Activated CD4-positive, alpha-beta memory T cell treated with anti-CD3 and anti-CD28 coated beads, Interleukin-2, amount 10 ng/mL, durations not matched to agents 7 days and 5 days (primary cell): ENCODE measurements around the gene MED31. TPM values are rescaled to one million over a fixed set of nuclear protein-coding genes. Genes with fewer than 3 reads are reported as not detected.
A peak's percentile ranks its signal among the peaks of the same experiment; 100 is the strongest.
"Not testable (repeated sequence)": the region's sequence is repeated elsewhere in the genome, so short reads cannot be mapped to it uniquely, and the experiment has no call there.

Source experiments
- CTCF ChIA-PET: fragments of 350-600 bp; sonication (Branson Sonifier 250); formaldehyde crosslinking; loops from one replicate; lab custom pipeline; 2021; ENCODE audit warnings: antibody characterized with exemption, inconsistent platforms; lab: Charles Lee
- POLR2A ChIA-PET: fragments of 350-600 bp; sonication (Branson Sonifier 250); formaldehyde crosslinking; loops from one replicate; lab custom pipeline; 2021; ENCODE audit warnings: antibody characterized with exemption; lab: Charles Lee
- DNase-seq: peaks from one replicate; pipeline ENCODE4 v3.0.0-alpha.2; 2020
- H3K27ac Mint-ChIP-seq: one replicate; pipeline ENCODE4 v1.8.0; 2021; ENCODE audit warnings: mild to moderate bottlenecking, mixed read lengths
- H3K27me3 Mint-ChIP-seq: one replicate; pipeline ENCODE4 v1.8.0; 2021; ENCODE audit warnings: mixed read lengths
- H3K36me3 Mint-ChIP-seq: one replicate; pipeline ENCODE4 v1.8.0; 2021; ENCODE audit warnings: low read depth, mixed read lengths
- H3K4me1 Mint-ChIP-seq: one replicate; pipeline ENCODE4 v1.8.0; 2021; ENCODE audit warnings: mixed read lengths
- H3K4me3 Mint-ChIP-seq: one replicate; pipeline ENCODE4 v1.8.0; 2021; ENCODE audit warnings: mild to moderate bottlenecking, mixed read lengths
- H3K9me3 Mint-ChIP-seq: one replicate; pipeline ENCODE4 v1.8.0; 2021; ENCODE audit warnings: mixed read lengths
- total RNA-seq, 2 experiments: library from RNA; stranded (reverse); gene quantifications; one replicate each; pipeline ENCODE4 v1.2.3, GENCODE V29; 2021

MED31 gene
- total RNA-seq, 2 experiments from 2014 or later, result 26.0 to 26.3 TPM

DNA sequence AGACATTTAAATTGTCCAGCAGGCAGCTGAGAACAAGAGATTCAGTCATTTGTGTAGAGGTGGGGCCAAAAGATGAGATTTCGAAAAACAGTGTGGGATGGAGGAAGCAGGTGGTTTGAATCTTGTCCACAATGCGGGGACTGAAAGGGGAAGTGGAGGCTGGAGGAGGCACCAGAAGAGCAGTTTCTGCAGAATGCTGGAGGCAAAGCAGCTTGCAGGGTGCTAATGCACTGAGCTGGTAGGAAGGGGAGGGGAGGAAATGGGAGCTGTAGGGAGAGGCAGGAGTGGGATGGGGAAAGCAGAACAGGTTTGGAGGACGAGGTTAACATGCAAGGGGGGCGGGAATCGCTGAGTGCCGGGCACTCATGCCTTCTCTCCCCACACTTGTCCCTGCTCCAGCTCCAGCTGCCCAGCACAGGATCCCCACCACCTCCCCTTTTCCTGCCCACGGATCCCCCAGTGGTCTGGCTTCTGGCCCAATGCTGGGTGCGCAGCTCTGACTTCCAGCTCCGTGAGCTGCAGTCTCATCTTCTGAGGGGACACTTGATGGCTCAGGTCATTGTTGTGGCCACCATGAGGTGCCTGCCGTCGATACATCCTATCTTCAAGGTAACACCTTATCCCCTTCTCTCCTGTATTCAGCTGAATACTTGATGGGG is 9.5 kb upstream of the MED31 start:
- ChIA-PET CTCF (interaction anchor here (1.1 to 1.3 kb wide), 2 partner anchors 10 to 250 kb away, joined by 3 to 4 read pairs; partner anchors contain the start of genes C17orf100 and MED31), POLR2A (interaction anchor here (1.9 to 2.6 kb wide), 2 partner anchors 10 to 20 kb away, joined by 5 to 9 read pairs; partner anchors contain the start of genes C17orf100, MED31 and TXNDC17)
- H3K27ac Mint-ChIP-seq, result no peak overlapping the region

GRCh38 chr17:6660101-6660500 is 8.7 kb upstream of the MED31 start:
- no peaks in the 10 kb centered on the region for H3K27me3 Mint-ChIP-seq
- ChIA-PET POLR2A (interaction anchor here (1.9 to 2.6 kb wide), 2 partner anchors 9 to 19 kb away, joined by 5 to 9 read pairs; partner anchors contain the start of genes C17orf100, MED31 and TXNDC17), CTCF (interaction anchor here (1.3 kb wide), 1 partner anchor 251 kb away, joined by 4 read pairs; no protein-coding TSS in a partner anchor)
- peaks cover 44% of the 10 kb centered on the region for H3K4me1 Mint-ChIP-seq
- peaks cover 6% of the 10 kb centered on the region for H3K36me3 Mint-ChIP-seq
- H3K9me3 Mint-ChIP-seq, result no peaks in the 10 kb centered on the region
- no peak for DNase-seq
- no peak overlapping the region for H3K4me3 Mint-ChIP-seq
- H3K27ac Mint-ChIP-seq, result no peak overlapping the region

More for the DNA sequence above, 9.5 kb upstream of the MED31 start:
- Mint-ChIP-seq H3K27me3 (no peaks in the 10 kb centered on the region), H3K4me1 (peaks cover 39% of the 10 kb centered on the region), H3K36me3 (peaks cover 6% of the 10 kb centered on the region), H3K4me3 (peak overlapping the region; percentile 3), H3K9me3 (no peaks in the 10 kb centered on the region)
- peak; percentile 34 for DNase-seq

DNA sequence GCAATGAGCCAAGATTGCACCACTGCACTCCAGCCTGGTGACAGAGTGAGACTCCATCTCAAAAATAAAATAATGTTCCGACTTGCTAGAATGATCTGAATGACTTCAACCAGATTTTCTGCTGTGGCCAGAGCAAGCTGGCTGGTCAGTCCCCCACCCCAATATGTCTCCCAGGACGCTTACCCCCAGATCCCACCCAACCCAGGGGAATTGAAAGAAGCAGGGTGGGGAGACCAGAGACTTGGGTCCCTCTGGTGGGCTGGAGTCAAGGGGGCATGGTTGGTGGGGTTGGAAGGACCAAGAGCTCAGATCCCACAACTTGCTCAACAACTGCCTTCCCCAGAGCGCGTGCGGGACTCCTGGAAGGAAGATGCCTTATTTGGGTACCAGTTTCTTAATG is 7.0 kb upstream of the MED31 start:
- H3K9me3 Mint-ChIP-seq, CTCF ChIA-PET, H3K27ac Mint-ChIP-seq, DNase-seq, H3K27me3 Mint-ChIP-seq: not testable (repeated sequence)
- POLR2A ChIA-PET, result interaction anchor here (2.8 kb wide), 1 partner anchor 18 kb away, joined by 15 read pairs; the partner anchor contains the start of genes KIAA0753 and TXNDC17
- Mint-ChIP-seq H3K4me3 (peak overlapping the region; percentile 83), H3K4me1 (peaks cover 53% of the 10 kb centered on the region), H3K36me3 (peaks cover 10% of the 10 kb centered on the region)

DNA sequence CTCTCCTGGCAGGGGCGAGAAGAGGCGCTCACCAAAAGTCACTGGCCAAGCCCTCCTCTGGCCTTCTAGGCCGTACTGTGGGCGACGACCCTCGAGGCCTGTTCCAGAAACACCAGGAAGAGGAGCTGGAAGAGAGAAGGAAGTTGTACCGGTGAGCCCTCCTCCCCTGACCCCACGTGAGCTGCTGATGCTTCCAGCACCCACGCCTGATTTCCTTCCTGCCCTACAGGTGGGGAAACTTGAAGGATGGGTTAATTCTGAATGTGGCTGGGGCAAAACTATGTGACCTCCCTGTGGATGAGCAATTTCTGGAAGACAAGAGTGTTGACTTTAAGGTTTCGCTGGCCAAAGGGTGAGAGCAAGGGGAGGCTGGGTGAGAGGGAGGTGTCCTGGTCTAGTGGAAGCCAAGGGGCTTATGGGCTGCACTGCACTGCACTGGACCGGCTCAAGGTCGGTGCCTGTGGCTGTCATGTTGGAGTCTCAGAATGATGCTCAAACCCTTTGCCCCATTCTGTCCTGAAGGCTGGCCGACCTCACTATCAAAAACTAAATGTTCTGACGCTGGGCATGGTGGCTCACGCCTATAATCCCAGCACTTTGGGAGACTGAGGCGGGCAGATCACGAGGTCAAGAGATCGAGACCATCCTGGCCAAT is 6.4 kb upstream of the MED31 start:
- peaks cover 60% of the 10 kb centered on the region for H3K4me1 Mint-ChIP-seq
- ChIA-PET CTCF (interaction anchor here (0.7 to 1.4 kb wide), 3 partner anchors 11 to 347 kb away, joined by 3 read pairs; no protein-coding TSS in a partner anchor), POLR2A (interaction anchor here (2.8 kb wide), 1 partner anchor 17 kb away, joined by 15 read pairs; the partner anchor contains the start of genes KIAA0753 and TXNDC17)
- no peaks in the 10 kb centered on the region for H3K9me3 Mint-ChIP-seq
- H3K27me3 Mint-ChIP-seq, result no peaks in the 10 kb centered on the region
- H3K4me3 Mint-ChIP-seq, result peak overlapping the region; percentile 83
- H3K27ac Mint-ChIP-seq, result peak overlapping the region; percentile 65
- peaks cover 13% of the 10 kb centered on the region for H3K36me3 Mint-ChIP-seq
- no peak for DNase-seq

DNA sequence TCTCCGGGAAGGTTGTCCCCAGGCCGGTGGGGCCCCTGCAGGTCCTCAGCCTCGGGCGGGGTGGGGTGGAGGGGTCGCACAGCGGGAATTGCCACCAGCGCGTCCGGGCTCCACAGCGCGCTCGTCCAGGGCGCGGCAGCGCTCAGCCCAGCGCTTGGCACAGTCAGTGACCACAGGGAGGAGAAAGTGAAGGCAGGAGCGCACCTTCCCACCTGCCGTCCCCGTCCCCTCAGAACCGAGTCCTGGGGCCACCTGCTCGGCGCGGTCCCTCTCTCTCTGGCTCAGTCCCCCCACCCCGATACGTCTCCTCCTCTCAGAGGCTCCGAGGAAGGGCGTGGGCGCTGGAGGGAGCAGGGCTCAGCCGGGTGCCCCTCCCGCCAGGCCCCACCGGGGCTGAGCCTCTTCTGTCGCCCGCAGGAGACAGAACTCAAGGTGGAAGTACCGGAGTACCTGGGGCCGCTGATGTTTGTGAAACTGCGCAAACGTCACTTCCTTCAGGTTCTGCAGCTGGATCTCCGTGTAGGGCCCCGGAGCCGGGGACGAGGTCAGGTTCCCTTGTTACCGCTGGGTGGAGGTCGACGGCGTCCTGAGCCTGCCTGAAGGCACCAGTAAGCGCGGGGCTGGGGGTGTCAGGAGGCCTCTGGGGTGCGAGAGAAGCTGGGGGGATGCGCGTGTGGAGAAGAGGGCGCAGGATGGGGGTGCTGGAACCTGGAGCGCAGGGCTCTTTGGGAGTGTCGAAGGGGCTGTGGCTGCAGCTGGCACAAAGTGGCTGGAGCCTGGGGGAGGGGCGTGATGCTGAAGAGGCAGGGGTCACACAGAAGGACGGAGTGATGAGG is 5.6 kb upstream of the MED31 start:
- not testable (repeated sequence) for H3K27me3 Mint-ChIP-seq, H3K9me3 Mint-ChIP-seq
- Mint-ChIP-seq H3K4me1 (peaks cover 62% of the 10 kb centered on the region), H3K36me3 (peaks cover 13% of the 10 kb centered on the region), H3K4me3 (peak overlapping the region; percentile 83), H3K27ac (peak overlapping the region; percentile 65)
- POLR2A ChIA-PET, result interaction anchor here (2.8 kb wide), 1 partner anchor 16 kb away, joined by 15 read pairs; the partner anchor contains the start of genes KIAA0753 and TXNDC17
- DNase-seq, result peak; percentile 63
- CTCF ChIA-PET, result interaction anchor here (0.7 to 1.4 kb wide), 3 partner anchors 12 to 347 kb away, joined by 3 read pairs; no protein-coding TSS in a partner anchor

DNA sequence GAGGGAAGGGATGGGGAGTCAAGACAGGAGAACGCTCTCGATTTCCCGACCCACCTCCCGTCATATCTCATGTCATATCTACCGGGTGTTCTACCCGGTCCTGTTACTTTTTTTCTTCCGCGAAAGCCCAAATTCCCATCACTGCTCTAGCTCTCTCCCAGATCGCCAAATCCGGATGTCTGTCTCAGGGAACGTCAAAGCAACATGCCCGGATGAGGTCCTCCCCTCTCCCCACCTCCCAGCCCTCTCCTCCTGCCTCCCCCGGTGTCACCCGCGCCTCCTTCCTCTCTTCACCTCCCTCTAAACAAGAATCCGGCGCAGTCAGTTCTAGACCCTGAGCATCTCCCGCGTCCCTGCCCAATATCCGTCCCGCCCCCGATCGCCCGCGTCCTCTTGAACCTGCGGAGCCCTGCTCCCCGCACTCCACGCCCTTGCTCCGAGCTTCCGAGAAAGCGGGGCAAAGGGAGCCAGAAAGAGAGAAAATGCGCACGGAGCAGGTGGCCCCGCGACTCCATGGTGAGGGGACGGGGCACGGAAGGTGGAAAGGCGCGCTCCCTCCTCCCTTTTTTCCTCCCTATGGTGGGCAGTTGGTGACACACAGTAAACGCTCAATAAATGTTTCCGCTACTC is 4.4 kb upstream of the MED31 start:
- H3K27ac Mint-ChIP-seq, H3K9me3 Mint-ChIP-seq, H3K27me3 Mint-ChIP-seq, CTCF ChIA-PET, DNase-seq: not testable (repeated sequence)
- Mint-ChIP-seq H3K4me3 (peak overlapping the region; percentile 66), H3K36me3 (peaks cover 13% of the 10 kb centered on the region), H3K4me1 (peaks cover 55% of the 10 kb centered on the region)
- POLR2A ChIA-PET, result interaction anchor here (2.8 kb wide), 1 partner anchor 15 kb away, joined by 15 read pairs; the partner anchor contains the start of genes KIAA0753 and TXNDC17

DNA sequence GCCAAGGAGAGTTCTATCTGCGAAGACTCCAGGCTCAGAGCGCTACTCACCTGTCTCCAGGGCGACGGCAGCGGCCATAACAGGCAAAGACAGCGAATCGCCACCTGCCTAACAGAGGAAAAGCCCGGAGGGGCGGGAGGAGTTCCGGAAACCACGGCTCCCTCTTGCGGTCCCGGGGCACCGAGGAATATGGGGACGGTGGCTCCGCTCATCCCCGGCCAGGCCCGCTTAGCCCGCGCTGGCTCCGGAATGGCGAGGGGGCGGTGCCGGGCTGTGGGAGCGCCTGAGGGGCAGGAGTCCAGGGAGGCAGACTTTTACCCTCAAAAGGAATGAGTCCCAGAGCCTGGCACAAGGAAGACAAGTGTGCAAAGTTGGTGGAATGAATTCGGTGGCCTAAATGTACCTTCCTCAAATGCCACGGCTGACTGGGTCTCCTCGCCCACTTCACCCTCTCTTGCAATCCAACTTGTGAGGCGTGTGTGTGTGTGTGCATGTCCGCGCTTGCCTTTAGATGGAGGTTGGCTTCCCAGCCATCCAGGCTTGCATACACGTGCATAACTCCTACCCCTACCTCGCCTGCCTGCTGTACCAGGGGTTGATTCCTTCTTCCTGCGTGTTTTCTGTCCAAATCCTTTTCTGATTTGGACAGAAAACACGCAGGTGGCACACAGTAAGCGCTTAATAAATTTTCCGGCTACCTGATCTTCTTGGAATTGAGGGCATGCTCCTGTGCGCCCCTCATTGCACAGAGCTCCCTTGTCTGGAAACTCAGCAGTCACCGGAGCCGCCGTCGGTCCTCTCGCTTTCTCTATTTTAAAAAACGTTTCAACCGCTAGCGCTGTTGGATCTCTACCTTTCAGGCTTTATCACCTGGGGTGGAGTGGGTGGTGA is 3.7 kb upstream of the MED31 start:
- H3K36me3 Mint-ChIP-seq, result peaks cover 18% of the 10 kb centered on the region
- no peak for DNase-seq
- H3K27me3 Mint-ChIP-seq, result no peaks in the 10 kb centered on the region
- ChIA-PET POLR2A (no interaction called here), CTCF (no interaction called here)
- no peak overlapping the region for H3K4me3 Mint-ChIP-seq
- no peaks in the 10 kb centered on the region for H3K9me3 Mint-ChIP-seq
- no peak overlapping the region for H3K27ac Mint-ChIP-seq
- H3K4me1 Mint-ChIP-seq, result peaks cover 52% of the 10 kb centered on the region

GRCh38 chr17:6651919-6652452 is 581 bp upstream of the MED31 start:
- Mint-ChIP-seq H3K4me1 (peaks cover 61% of the 10 kb centered on the region), H3K36me3 (peaks cover 37% of the 10 kb centered on the region), H3K27ac (peak overlapping the region; percentile 14), H3K9me3 (no peaks in the 10 kb centered on the region), H3K27me3 (no peaks in the 10 kb centered on the region), H3K4me3 (peak overlapping the region; percentile 91)
- CTCF ChIA-PET, result interaction anchor here (1.0 to 2.4 kb wide), 4 partner anchors 9 to 352 kb away, joined by 3 to 17 read pairs (median 8); partner anchors contain the start of gene TXNDC17
- peak; percentile 39 for DNase-seq
- POLR2A ChIA-PET, result interaction anchor here (1.2 to 4.5 kb wide), 3 partner anchors 9 to 363 kb away, joined by 3 to 71 read pairs (median 5); partner anchors contain the start of genes KIAA0753 and TXNDC17

- POLR2A ChIA-PET, result interaction anchor here (4.5 kb wide), 1 partner anchor 8 kb away, joined by 71 read pairs; the partner anchor contains the start of genes KIAA0753 and TXNDC17
- Mint-ChIP-seq H3K4me1 (peaks cover 67% of the 10 kb centered on the region), H3K27me3 (no peaks in the 10 kb centered on the region), H3K36me3 (peaks cover 56% of the 10 kb centered on the region), H3K9me3 (no peaks in the 10 kb centered on the region), H3K27ac (peak overlapping the region; percentile 37), H3K4me3 (no peak overlapping the region)
- CTCF ChIA-PET, result interaction anchor here (0.6 to 1.4 kb wide), 4 partner anchors 122 to 177 kb away, joined by 3 to 18 read pairs (median 6); no protein-coding TSS in a partner anchor
- no peak for DNase-seq
Observed at GRCh38 chr17:6648181-6648580, 3.2 kb downstream of the MED31 start.

- peak overlapping the region; percentile 42 for H3K27ac Mint-ChIP-seq
- no peak for DNase-seq
- H3K9me3 Mint-ChIP-seq, result no peaks in the 10 kb centered on the region
- H3K36me3 Mint-ChIP-seq, result peaks cover 56% of the 10 kb centered on the region
- H3K27me3 Mint-ChIP-seq, result no peaks in the 10 kb centered on the region
- CTCF ChIA-PET, result interaction anchor here (0.7 to 0.8 kb wide), 2 partner anchors 14 to 171 kb away, joined by 3 read pairs; no protein-coding TSS in a partner anchor
- H3K4me3 Mint-ChIP-seq, result no peak overlapping the region
- H3K4me1 Mint-ChIP-seq, result peaks cover 68% of the 10 kb centered on the region
- POLR2A ChIA-PET, result interaction anchor here (1.6 kb wide), 2 partner anchors 24 to 199 kb away, joined by 4 read pairs; partner anchors contain the start of gene PIMREG
Observed at GRCh38 chr17:6643451-6644125, 7.8 kb downstream of the MED31 start.
